Occipital lobe (tissue), 2 donors: ENCODE data around the gene ATP2B2. TPM values are rescaled to one million over a fixed set of nuclear protein-coding genes. Genes with fewer than 3 reads are reported as not detected.
A peak's percentile ranks its signal among the peaks of the same experiment; 100 is the strongest.
"Not testable (repeated sequence)": the region's sequence is repeated elsewhere in the genome, so short reads cannot be mapped to it uniquely, and the experiment has no call there.

ENCODE experiments used
- DNase-seq: peaks from one replicate; lab custom pipeline; 2025; lab: John Stamatoyannopoulos, UW
- total RNA-seq: library from RNA; depleted of rRNA; stranded (reverse); fragments of >200 nt; gene quantifications from one replicate; pipeline ENCODE4 v1.2.3, GENCODE V29; 2014

Gene ATP2B2
- 79.5 TPM for total RNA-seq

DNA sequence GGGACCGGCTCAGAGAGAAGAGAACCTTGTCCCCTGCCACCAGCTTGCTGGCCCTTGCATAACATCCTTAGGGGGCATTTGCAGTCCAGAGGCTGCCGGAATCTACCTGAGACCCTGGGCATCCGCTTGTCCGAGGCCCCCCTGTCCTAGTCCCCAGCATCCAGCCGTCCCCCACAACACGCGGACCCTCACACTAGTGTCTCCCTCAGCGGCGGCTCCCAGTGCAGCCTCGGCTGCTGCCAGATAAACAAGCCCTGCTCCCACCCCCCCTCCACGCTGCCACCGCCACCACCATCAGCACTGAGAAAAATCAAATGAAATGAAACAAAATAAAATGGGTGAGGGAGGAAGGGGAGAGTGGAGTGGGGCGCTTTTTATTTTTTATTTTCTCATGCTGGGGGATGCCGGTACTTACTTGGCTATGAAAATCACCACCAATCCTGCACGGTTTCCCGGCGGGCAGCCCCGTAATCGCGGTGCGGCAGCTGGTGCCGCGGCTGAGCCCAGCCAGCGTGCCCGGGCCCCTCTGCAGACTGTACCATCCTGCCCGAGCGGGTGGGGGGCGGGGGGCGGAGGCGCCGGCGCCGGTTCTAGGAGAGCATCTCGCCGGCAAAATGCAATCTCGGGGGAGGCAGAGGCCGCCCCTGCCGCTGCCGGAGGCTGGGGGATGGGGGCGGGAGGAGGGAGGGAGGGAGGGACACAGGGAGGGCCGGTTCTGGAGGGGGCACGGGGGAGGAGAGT is at the start of gene ATP2B2:
TSS of gene ATP2B2 (minus strand) at position 537 of the 741 bp plus-strand sequence. CDS start 56,043 bp downstream, outside the sequence.
- peak; percentile 59 for DNase-seq

DNA sequence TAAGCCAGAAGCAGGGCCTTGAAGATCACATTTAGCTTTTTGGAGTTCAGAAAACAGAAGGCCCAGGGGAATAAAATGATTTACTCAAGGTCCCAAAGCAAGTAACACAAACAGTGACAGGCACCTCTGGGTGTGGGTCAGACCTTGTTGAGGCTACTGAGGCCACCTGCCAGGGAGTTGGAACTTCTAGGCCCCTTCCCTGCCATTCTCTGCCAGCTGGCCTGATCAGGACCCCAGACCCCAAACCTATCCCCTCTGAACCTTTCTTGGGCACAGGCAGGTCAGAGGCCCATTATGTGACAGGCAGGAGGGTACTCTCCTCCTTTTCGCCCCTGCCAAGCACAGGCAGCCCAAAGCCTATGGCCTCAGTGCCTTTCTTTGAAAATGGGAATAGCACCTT is 49.4 kb upstream of the ATP2B2 start:
- DNase-seq = no peak

DNA sequence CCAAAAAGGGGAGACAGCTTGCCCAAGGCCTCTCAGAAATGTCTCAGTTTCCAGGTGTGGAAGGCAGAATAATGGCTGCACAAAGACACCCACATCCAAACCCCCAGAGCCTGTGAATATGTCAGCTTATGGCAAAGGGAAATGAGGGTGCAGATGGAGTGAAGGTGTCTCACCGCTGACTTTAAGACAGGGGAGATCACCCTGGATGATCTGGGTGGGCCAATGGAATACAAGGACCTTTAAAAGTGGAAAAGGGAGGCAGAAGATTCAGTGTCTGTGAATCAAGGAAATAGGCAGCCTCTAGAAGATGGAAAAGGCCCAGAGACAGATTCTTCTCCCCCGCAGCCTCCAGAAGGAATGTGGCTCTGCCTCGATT is 48.8 kb upstream of the ATP2B2 start:
- no peak for DNase-seq

DNA sequence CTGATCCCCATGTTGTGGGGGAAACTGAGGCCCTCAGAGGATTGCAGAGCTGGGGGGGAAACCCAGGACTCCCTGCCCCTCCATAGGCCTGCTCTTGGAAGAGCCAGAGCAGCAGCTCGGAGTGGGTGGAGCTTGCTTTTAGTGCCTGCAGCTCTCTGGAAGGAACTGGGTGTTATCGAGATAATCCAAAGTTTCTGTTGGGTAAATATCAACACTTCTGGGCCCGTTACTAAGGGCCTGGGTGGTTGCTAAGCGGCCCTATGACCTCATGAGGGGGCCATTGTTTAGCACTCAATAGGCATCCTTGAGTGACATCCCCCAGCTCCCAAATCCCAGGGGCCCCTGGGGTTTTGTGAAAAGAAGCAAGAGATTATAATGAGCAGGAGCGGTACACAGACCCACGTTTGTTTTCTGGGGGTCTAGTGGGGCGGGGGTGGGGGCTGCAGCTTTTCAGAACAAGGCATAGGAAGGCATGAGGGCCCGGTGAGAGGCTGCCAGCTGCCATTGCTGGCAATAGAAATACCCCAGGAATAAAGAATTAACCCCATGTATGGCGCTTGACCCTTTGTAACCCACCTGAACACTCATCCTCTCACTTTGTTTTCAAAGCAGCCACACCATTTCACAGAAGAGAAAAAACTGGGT is 48.3 kb upstream of the ATP2B2 start:
- no peak for DNase-seq

DNA sequence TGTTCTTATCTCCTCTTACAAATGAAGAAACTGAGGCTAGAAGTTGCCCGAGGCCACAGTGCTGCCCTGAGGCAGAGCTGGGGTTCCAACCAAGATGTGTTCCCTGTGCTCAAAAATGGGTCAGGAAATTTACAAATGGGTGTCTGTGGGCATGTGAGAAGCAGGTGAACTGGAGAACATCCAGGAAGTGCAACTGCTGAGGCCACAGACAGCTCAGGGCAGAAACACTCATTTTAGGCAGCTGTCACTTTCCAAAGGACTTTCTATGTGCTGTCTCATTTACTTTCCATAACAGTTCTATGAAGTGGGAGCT is 47.2 kb upstream of the ATP2B2 start:
- no peak for DNase-seq

DNA sequence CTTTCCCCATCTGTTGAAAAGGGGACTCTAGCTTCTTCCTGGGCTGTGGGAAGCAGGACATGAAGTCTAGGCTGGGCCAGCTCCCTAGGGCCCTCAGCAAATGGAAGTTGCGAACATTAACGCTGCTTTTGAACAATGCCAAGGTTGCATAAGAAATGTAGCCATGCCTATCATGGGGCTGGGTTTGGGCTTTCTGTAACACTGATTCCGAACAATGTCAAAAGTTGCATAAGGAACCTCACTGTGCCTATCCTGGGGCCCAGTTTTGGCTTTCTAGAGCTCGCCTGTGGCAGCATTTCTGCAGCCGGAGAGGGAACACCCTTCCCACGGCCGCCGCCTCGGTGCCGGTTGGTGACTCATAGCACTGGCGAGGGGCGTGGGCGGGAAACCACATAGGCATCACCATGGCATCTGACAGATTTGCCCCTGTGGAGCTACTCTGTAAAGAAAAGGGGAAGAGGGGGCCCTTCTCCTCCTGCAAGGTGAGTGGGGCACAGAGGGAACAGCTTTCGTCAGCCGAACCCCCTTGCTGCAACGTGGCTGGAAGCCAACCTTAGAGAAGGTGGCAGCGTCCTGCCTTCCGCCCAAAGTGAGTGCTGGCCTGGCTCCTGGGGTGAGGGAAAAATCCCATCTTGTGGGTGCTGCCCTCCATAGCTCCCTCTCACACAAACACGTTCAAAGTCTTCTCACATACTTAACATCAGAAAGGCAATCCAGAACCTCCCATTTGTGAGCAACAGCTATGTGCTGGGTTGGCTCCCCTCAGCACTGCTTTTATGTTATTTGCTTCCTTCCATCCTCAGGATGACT is 46.6 kb upstream of the ATP2B2 start:
- DNase-seq = peak; percentile 86

DNA sequence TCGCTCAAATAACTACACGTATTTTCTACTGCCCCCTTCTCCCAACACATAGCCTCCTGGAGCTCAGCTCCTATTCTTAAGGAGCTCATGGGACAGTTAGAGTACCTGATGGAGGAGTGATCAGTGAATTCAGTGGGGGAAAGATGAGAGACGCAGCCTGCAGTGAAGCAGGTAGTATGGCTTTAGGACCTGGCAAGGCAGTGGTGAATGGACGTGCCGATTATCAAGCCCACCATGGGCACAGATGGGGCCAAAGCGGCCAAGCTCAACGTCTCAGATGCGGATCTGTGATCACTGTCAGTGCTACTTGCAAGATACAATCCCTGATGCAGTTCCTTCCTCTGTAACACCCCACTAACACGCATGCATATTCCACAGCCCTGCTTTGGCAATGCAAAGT is 45.8 kb upstream of the ATP2B2 start:
- DNase-seq = no peak

DNA sequence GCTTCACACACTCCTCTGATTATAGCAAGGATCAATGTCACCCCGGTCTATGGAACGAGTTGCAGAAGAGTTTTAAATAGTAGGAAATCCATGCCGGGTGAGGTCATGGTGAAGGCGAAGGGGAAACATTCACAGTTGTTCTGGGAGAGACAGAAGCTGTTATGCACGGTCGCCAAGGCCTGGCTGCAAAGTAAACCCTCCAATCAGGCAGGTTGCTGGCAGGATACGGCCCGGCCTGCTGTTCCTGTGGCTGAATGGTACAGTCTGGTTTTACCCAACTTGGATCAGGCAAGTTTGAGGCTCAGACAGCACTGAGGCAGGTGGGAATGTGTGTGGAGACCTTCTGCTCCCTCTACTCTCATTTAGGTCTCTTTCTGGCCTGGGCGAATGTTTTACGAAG is 45.3 kb upstream of the ATP2B2 start:
- no peak for DNase-seq

DNA sequence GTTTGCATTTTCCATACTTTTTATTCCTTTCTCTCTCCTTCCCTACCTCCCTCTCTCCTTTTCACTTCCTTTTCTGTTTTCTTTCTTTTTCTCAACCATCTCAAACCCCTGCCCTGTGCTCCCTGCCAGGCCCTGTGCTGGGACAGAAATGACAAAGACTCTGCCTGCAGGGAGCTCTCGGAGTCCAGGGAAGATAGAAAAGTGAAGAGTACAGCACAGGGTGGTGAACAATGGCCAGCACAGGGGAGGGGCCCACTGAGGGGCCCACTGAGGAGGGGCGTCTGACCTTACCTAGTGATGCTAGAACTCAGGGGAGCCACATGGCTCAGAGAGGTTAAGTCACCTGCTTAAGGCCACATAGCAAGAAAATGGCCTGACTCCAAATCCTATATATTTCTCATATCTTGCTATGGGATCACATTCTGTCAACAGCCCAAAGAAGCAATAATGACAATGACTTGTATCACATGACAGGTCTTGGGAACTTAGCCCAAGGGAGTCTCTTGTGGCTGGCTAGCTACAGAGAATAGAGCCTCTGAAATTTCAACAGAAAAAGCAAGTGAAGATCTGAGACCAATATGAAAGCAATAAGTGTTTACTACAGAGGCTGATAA is 44.3 kb upstream of the ATP2B2 start:
- no peak for DNase-seq

DNA sequence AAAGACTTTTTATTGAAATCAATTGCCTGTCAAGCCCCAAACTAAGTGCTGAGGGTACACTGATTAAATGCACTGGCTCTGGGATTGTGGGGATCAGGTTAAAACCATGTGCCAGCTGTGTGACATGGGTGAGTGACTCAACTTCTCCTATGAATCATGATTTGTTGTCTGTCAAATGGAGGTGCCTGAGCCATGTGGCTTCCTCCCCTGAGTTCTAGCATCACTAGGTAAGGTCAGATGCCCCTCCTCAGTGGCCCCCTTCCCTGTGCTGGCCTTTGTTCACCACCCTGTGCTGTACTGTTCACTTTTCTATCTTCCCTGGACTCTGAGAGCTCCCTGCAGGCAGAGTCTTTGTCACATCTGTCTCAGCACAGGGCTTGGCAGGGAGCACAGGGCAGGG is 43.6 kb upstream of the ATP2B2 start:
- no peak for DNase-seq

DNA sequence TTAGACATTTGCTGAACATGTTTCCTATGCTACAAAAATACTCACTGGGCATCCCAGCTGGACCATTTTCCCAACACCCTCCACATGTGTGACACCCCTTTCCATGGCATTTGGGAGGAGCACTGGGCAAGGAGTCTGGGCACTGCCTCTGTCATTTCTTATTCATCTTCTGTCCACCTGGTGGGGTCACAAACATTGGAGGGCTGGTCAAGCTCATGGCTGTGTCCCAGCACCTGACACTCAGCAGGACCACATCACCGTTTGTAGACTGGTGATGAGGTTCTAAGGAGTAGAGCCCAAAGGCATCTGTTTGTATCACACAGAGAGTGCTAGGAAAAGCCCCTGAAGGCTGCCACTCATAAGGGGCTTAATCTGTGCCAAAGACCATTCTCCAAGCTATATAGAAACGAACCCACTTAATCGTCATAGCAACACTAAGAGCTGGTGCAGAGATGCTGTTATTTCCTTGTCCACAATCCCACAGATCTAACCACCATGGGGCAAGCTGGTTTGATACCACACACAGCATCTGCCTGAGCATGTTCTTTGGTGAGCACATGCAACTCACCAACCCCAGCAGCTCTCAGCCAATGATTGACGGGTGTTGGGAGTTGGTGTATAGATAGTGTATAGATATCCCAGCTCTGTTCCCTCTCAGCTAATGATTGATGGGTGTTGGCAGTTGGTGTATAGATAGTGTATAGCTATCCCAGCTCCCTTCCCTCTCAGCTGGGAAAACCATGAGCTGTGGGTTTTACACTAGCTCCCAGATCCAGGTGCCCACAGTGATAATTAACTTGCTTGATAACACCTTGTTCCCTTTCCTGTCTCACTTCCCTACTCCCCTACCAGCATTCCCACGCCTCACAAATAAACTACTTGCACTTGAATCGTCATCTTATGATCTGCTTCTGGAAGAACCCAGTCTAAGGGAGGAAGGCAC is 42.7 kb upstream of the ATP2B2 start:
- DNase-seq = no peak

DNA sequence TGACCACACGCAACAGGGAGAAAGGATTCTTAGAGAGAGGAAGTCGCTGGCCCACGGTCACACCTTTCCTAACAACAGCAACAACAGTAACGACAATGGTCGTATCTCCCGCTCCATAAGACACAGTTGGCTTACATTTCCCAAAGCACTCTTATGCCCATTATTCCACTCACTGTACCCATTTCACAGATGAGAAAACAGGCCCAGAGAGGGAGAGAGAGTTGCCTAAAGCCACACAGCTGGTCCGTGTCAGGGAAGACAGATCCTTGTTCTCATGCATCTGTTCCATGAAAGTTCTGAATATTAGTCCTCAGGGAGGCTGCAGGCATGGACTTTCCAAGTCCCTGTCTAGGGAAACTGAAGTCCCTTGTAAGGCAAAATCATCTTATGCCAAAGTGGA is 42.0 kb upstream of the ATP2B2 start:
- no peak for DNase-seq

DNA sequence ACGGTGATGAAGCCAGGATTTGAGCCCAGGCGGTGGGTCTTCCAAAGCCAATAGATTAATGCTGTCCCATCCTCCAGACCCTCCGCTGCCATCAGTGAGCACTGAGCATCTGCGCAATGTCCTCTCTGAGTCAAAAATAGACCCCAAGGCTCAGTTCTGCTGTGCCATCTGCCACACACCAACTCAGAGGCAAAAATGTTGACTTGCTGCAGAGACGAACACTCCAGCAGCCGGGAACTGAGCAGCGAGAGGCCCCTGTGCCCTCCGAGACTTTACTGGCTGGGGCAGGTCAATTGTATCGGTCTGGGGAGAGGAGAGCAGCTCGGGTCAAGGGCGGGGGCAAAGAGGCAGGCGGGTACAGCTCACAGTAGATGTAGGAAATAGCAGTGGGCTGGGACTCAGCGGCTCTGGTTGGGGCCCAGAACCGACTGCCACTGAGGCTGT is 41.5 kb upstream of the ATP2B2 start:
- no peak for DNase-seq

DNA sequence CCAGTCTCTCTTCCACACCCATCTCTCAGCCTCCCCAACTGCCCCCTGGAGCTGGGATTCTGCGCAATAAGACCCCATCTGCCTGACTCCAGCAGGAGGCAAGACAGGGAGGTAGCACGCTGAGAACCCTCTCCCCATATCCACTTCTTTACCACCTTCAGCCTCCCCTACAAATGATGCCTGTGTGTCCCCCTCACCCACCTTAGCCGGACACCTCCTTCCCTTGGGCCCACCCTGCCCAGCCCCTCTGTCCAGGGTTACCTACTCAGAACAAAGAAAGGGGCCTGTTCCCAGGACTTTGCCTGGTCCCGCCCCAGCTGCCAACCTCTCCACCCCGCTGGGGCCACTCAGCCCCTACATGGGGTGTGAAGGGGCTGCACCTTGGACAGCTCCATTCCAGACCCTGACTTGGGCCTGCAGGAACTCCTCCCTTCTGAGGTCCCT is 40.8 kb upstream of the ATP2B2 start:
- no peak for DNase-seq

DNA sequence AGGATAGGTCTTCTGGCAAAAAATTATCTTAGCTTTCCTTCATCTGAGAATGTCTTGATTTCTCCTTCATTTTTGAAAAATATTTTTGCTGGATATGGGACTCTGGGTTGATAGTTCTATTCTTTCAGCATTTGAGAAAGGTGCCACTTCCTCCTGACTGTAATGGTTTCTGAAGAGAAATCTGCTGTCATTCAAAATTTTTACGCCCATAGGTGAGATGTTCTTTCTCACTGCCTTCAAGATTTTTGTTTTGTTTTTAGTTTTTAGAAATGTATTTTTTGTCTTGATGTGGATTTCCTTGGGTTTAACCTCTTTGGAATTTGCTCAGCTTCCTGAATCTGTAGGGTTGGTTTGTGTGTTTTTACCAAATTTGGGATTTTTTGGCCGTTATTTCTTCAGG is 37.1 kb upstream of the ATP2B2 start:
- no peak for DNase-seq

DNA sequence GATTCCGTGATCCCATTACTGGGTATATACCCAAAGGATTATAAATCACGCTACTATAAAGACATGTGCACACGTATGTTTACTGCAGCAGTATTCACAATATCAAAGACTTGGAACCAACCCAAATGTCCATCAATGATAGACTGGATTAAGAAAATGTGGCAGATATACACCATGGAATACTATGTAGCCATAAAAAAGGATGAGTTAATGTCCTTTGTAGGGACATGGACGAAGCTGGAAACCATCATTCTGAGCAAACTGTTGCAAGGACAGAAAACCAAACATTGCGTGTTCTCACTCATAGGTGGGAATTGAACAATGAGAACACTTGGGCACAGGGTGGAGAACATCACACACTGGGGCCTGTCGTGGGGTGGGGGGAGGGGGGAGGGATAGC is 35.0 kb upstream of the ATP2B2 start:
- not testable (repeated sequence) for DNase-seq

DNA sequence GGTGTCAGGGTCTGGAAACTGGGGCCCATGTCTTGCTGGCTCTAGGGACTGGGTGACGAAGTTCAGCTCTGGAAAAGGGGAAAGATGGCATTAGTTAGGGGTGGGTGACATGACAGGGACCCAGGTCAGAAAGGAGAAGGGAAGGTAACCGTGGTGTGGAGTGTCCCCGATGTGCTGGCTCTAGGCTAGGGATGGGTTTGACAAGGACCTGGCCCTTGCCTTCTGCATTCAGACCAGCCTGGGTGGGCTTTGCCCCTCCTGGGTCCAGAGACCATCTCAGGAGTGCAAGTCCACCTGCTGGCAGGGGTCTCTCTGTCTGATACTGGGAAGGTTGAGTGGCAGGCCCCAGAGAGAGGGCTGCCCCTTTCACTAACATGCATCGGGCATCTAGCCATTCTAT is 28.7 kb upstream of the ATP2B2 start:
- DNase-seq = no peak

DNA sequence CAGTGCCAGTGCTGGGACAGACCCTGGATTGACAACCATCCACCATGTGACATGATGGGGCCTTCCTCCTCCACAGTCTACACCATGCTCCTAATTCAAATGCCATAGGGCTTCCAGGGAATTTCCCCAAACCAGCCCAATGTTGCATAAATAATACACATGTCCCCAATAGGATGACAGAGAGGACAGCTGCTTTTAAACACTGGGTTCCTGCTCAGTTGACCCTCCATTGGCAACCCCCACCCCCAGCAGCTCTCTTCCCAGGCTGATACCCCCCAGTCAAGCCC is 28.3 kb upstream of the ATP2B2 start:
- no peak for DNase-seq

DNA sequence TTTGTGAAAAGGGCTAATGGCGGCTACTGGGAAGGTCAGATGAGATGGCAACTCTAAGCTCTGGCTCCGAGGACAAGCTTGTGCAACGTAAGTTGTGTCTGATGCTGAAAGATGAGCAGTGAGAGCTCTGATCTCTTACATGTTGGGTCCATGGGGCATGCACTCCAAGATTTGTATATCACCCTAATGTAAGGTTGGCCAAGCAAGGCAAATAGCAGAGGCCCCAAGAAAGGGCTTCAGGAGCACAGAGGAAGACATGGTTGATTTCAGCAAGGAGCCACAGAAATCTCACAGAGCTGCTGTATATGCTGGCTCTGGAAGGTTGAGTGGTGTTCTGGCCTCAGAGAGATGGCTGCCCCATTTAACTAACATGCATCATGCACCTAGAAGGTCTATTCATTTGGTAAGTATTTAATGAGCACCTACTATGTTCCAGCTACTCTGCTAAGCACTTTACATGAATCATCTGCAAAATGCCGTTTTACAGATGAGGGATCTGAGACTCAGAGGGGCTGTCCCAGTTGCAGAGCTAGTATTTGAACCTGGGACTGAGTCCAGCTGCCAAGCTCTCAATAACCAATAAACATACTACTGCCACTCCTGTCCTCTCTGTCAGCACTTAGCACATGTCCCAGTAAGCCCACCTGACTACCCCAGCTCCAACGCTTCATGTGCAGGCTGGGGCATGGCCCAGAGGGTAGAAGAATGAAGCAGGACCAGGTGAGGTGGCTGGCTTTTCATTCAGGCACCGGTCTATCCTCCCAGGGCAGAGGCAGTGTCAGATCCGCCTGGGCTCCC is 27.8 kb upstream of the ATP2B2 start:
- DNase-seq = no peak

DNA sequence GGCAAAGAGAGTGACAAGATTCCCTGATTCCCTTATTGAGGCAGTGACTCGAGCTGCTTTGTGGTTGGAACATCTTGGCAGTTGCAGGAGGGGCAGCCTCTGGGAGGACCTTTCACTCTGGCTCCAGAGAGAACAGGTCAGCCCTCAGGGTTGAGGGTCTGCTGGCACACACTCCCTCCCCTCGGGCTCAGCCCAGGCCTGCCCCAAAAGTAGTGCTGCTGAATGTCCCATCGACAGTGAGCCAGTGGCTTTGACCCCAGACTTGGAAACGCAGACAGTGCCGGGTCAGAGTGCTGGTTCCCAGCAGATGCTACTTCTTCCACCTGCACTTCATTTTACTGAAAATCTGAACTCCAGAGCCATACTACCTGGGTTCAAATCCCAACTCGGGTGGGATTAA is 25.6 kb upstream of the ATP2B2 start:
- no peak for DNase-seq
